ENCODE measurements around the gene KRT3. TPM values are rescaled to one million over a fixed set of nuclear protein-coding genes. Genes with fewer than 3 reads are reported as not detected.

The KRT3 gene
- total and polyA plus RNA-seq, 10 of the 15 experiments (the other 5 are each of a cell fraction or from before 2014, with no cell fraction given), result not detected

DNA sequence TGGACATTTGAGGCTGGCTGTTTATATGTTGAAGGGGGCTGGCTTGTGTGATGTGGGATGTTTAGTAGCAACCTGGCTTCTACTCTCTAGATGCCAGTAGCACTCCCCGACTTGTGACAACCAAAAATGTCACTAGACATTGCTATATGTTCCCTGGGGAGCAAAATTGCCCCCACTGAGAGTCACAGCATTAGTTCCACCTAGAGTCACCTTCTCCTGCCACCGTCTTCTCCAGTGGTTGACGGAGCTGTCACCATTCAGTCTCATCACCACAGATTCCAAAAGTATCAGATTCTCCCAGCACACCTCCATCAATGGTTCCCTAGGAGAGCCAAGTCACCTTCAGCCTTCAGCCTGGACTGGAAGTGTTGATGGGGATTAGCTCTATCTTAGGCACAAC, 11.0 kb downstream of the KRT3 start (continued):
- TF ChIP-seq JUND (IDR thresholded peaks at IDR 0.05; ENCODE audit: low read depth, low read length), result no peak
- TF ChIP-seq, protein P1, sequence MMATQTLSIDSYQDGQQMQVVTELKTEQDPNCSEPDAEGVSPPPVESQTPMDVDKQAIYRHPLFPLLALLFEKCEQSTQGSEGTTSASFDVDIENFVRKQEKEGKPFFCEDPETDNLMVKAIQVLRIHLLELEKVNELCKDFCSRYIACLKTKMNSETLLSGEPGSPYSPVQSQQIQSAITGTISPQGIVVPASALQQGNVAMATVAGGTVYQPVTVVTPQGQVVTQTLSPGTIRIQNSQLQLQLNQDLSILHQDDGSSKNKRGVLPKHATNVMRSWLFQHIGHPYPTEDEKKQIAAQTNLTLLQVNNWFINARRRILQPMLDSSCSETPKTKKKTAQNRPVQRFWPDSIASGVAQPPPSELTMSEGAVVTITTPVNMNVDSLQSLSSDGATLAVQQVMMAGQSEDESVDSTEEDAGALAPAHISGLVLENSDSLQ (IDR thresholded peaks at IDR 0.05), result no peak
- TF ChIP-seq, protein P2, sequence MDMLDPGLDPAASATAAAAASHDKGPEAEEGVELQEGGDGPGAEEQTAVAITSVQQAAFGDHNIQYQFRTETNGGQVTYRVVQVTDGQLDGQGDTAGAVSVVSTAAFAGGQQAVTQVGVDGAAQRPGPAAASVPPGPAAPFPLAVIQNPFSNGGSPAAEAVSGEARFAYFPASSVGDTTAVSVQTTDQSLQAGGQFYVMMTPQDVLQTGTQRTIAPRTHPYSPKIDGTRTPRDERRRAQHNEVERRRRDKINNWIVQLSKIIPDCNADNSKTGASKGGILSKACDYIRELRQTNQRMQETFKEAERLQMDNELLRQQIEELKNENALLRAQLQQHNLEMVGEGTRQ (IDR thresholded peaks at IDR 0.05; ENCODE audit: borderline replicate concordance, low read depth, low read length), result no peak
- no peak for TF ChIP-seq RFX5 (IDR thresholded peaks at IDR 0.05; ENCODE audit: low read depth, low read length)

DNA sequence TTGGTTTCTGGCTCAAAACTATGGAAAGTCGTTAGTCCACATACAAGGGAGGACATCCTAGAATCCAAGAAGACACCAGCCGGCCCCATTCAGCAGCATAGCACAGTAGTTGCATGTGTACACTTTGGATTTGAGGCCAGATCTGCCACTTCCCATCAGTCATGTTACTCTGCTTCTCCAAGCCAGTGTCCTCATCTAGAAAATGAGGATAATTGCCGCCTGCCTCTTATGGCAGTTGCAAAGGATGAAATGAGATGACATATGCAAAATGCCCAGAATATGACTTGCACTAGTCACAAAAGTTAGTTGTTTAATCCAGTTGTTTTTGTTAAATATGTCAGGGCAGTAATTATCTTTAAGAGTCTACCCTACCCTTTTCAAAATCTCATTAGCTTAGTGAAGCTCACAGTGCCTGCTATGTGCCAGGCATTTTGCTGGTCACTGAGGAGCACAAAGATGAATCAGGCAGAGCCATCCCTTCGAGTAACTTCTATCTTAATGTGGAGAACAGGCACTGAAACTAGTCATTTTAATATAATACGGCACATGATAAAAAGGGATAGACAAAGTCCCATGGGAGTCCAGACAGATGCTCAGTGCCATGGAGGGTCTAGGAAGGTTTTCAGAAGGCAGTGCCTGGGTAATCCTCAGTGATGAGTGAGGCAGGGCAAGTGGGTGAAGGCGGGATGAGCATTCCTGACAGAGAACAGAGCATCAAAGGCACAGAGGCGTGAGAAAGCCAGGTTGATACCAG, 12.2 kb downstream of the KRT3 start:
- RAD21 ChIA-PET (ENCODE audit: unreplicated experiment), result no interaction called here
- BruUV-seq (replicated peaks), result no TSS peak
- Histone ChIP-seq H3K4me3 (no peak overlapping the region), H4K20me1 (ENCODE audit: control insufficient read depth, insufficient read depth) (no peaks in the 10 kb centered on the region), H3K4me1 (ENCODE audit: control insufficient read depth, insufficient read depth, low read length) (no peaks in the 10 kb centered on the region), H3K79me2 (ENCODE audit: control insufficient read depth, insufficient read depth, low read length) (no peaks in the 10 kb centered on the region), H3K36me3 (ENCODE audit: control insufficient read depth in 2 of 2, insufficient read depth in 2 of 2, low read length in 1 of 2) (no peaks in the 10 kb centered on the region), H3K27me3 (replicated peaks in 1 of 2; ENCODE audit: control insufficient read depth in 2 of 2, insufficient read depth in 2 of 2, low read length in 1 of 2) (peaks cover 1 to 7% of the 10 kb centered on the region in 2 experiments; a peak in 2 of 4 replicates), H3K4me2 (ENCODE audit: control insufficient read depth, insufficient read depth) (no peak overlapping the region), H3K9ac (ENCODE audit: control insufficient read depth, insufficient read depth, low read length) (no peak overlapping the region), H2AFZ (ENCODE audit: control insufficient read depth, low read depth, low read length) (no peak overlapping the region), H3K27ac (ENCODE audit: control insufficient read depth, insufficient read depth) (no peak overlapping the region), H3K9me3 (replicated peaks; ENCODE audit: control insufficient read depth, insufficient read depth, low read length) (no peaks in the 10 kb centered on the region)
- CTCF ChIA-PET, result no interaction called here
- 18% methylated on average over 7 of the region's 7 CpGs for WGBS (ENCODE audit: insufficient coverage, insufficient replicate concordance, low lambda C conversion rate, missing lambda C conversion rate)
- ATAC-seq (no peak), FAIRE-seq (no peak), DNase-seq (ENCODE audit: low read depth, low spot score) (no peak)
- in situ Hi-C loops (cut with MboI), result no loop called here
- no peak for TF ChIP-seq RELA (IDR thresholded peaks at IDR 0.05; ENCODE audit: borderline replicate concordance, partially characterized antibody)
- TF ChIP-seq EZH2 (IDR thresholded peaks at IDR 0.05; ENCODE audit: borderline replicate concordance, control insufficient read depth, low read depth, low read length), result no peak
- TF ChIP-seq TCF7 (IDR thresholded peaks at IDR 0.05; ENCODE audit: borderline replicate concordance), result no peak
- no peak for TF ChIP-seq RUNX3 (IDR thresholded peaks at IDR 0.05; ENCODE audit: low read length)
- no peak for TF ChIP-seq PAX8 (IDR thresholded peaks at IDR 0.05)
- TF ChIP-seq, protein P3, sequence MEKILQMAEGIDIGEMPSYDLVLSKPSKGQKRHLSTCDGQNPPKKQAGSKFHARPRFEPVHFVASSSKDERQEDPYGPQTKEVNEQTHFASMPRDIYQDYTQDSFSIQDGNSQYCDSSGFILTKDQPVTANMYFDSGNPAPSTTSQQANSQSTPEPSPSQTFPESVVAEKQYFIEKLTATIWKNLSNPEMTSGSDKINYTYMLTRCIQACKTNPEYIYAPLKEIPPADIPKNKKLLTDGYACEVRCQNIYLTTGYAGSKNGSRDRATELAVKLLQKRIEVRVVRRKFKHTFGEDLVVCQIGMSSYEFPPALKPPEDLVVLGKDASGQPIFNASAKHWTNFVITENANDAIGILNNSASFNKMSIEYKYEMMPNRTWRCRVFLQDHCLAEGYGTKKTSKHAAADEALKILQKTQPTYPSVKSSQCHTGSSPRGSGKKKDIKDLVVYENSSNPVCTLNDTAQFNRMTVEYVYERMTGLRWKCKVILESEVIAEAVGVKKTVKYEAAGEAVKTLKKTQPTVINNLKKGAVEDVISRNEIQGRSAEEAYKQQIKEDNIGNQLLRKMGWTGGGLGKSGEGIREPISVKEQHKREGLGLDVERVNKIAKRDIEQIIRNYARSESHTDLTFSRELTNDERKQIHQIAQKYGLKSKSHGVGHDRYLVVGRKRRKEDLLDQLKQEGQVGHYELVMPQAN (conservative IDR thresholded peaks at IDR 0.05), result no peak
- TF ChIP-seq ASH2L (IDR thresholded peaks at IDR 0.05; ENCODE audit: borderline replicate concordance, low read depth), result no peak
- TF ChIP-seq CHD2 (IDR thresholded peaks at IDR 0.05; ENCODE audit: borderline replicate concordance, low read depth, low read length), result no peak
- TF ChIP-seq YY1 (IDR thresholded peaks at IDR 0.05; ENCODE audit: low read depth, low read length), result no peak
- POLR2A ChIA-PET, result no interaction called here
- intact Hi-C loops (cut with micrococcal nuclease; ENCODE audit: unreplicated experiment), result no loop called here
- SMC1A ChIA-PET (ENCODE audit: uncharacterized antibody, unreplicated experiment), result no interaction called here

Data from GM12878 (cell line).